Forelimb muscle (tissue), 1 donor: ENCODE results near the gene CAMTA1. TPM values are rescaled to one million over a fixed set of nuclear protein-coding genes. Genes with fewer than 3 reads are reported as not detected.
A peak's percentile ranks its signal among the peaks of the same experiment; 100 is the strongest.

Experiments
- DNase-seq: peaks from one replicate; pipeline ENCODE4 v3.0.0-alpha.2; 2013; ENCODE audit warnings: low read depth
- polyA plus RNA-seq: library from polyadenylated mRNA; unstranded; fragments of 120-200 nt; gene quantifications from one replicate; pipeline ENCODE4 v1.2.1, GENCODE V29; 2013; ENCODE audit not compliant: insufficient read length

Gene CAMTA1
- polyA plus RNA-seq, 1 donor = 43.5 TPM

DNA sequence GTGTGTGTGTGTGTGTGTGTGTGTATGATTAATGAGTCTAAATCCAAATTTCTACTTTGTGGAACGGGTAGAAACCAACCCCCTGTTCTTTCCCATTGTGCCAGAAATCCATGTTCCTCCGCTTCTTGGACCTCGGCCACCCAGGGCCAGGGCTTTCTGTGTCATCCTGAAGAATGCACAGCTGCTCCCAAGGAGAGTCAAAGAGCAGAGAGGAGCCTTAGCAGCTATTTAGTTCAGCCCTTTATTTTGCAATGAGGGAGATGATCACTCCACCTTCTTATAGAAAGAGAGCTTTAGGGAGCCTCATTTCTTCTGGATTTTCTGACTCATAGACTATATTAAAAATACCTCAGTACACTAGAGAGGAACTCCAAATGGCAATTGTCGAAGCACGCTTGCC lies 496.6 kb downstream of the CAMTA1 start:
- DNase-seq = no peak

DNA sequence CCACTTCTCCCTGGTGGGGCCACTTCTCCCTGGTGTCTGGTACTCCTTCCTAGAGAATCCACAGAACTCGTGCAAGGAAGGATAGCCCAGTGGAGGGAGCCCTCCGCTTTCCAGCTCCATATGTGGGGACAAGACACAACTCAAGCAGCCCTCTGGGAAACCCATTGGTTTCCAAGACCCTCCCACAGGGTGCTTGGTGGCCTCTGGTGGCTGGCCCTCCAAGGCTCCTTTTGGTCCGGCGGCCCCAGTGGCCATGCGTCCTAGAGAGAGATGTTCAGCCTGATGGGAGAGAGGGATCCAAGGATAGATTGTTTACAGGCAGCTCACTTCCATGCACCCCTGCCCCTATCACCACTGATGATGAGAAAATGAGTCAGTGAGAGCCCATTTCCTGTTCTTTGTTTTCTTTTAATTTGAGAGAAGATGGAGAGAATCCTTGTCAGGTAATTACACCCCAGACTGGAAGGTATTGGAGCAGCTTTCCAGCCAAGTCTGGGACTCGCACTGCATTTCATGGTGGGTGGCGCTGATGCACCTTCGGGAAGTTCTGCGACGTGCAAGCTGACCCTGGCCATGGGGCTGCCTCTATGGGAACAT lies 499.7 kb downstream of the CAMTA1 start:
- no peak for DNase-seq

DNA sequence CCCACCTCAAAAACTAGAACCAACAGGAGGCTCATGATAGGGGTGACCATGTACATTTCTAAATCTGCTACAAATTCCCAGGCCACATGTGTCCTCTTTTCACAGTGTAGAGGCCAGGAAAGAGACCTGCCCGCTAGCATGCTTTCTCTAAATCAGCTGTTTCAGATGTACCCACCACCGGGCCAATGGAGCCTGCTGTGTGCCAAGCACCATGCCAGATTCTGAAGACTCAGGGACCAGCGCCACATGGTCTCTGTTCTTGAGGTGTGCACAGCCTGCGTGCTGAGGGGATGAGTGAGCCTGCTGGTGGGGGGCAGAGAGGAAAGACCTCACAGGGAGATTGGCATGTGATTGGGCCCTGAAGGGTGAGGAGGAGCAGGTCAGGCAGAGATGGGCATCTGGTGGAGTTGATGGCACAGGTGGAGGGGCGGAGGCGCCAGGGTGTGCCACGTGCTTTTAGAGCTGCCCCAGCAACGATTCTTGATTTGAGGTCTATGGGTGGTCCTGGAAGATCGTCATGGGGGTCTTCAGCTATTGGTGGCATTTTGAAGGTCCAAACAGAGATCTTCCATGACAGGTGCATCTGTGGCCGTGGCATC lies 500.7 kb downstream of the CAMTA1 start:
- DNase-seq = no peak

DNA sequence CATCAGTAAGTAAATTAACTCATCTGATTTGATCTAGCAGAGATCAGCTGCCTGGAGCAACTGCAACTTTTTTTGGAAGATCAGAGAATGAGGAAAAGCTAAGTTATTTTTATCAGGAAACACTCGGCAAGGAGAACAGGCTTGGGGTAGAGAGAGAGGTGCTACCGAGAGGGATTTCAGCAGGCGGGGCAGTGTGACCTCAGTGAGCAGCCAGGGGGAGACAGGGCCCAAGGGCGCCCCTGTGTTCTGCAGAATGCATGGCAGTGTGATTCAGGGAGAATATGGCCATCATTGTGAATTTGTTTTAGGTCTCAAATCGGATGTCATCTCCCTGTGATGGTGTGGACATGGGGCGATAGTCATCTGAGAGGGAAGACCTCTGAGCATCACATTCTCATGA lies 501.8 kb downstream of the CAMTA1 start:
- no peak for DNase-seq

DNA sequence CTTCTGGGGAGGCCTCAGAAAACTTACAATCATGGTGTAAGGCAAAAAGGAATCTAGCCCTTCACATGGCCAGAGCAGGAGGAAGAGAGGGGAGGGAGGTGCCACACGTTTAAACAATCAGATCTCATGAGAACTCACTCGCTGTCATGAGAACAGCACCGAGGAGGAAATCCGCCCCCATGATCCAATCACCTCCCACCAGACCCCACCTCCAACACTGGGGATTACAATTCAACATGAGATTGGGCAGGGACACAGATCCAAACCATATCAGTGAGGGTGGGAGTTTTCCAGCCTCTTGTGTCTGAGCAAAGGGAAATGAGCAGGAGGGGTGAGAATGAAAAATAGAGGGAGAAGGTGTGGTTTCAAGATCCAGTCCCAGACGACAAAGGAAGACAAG lies 503.7 kb downstream of the CAMTA1 start:
- DNase-seq = no peak

DNA sequence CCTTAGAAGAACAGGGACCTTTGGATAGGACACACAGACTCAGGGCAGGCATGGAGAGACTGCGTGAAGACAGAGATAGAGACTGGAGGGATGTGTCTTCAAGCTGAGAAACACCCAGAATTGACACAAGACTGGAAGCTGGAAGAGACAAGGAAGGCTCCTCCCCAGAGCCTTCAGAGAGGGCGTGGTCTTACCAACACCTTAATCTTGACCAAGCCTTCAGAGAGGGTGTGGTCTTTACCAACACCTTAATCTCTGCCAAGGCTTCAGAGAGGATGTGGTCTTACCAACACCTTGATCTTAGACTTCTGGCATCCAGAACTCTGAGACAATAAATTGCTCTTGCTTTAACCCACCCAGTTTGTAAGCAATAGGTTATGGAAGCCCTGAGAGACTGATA lies 504.4 kb downstream of the CAMTA1 start:
- DNase-seq = no peak

DNA sequence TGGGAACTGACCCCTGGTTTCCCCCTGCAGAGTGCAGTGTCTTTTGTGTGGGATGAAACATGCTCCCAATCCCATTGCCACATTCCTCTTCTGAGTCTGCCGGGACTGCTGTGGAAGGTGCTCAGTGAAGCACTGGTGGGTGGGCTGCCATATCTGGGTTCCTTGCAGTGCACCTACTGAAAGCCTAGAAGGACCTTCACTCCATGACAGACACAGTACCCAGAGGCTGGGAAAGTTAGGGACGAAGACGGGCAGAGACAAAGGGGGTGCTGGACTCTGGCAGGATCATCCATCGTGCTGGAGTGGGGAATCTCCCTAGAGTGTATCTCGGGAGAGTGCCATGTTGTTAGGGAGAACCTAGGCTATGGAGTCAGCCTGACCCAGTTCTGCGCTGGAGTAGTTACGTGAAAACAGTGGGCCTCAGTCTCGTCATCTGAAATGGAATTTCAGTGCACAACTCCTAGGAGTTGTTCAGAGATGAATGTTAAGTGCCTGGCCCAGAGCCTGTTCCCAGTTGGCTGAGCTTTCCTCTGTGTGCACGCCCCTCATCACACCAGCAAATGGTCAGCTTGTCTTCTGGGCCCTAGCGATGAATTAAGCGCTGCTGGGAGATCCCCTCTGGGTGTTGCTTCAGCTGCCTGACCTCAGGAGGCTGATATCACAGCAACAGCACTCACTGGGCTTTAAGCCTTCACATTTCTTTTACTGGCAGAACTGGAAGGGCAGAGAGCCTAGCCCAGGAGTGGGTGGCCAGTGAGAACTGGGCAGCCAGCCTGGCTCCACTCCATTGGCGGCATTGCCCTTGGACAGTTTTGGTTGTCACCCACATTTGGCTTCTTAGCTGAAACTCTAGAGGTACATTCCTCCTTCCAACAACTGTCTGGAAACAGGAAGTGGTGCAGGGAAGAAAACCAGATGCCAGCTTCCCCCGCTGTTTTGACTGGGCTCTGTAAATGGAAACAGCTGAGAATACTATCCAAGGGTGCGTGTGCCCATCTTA lies 506.0 kb downstream of the CAMTA1 start:
- no peak for DNase-seq

DNA sequence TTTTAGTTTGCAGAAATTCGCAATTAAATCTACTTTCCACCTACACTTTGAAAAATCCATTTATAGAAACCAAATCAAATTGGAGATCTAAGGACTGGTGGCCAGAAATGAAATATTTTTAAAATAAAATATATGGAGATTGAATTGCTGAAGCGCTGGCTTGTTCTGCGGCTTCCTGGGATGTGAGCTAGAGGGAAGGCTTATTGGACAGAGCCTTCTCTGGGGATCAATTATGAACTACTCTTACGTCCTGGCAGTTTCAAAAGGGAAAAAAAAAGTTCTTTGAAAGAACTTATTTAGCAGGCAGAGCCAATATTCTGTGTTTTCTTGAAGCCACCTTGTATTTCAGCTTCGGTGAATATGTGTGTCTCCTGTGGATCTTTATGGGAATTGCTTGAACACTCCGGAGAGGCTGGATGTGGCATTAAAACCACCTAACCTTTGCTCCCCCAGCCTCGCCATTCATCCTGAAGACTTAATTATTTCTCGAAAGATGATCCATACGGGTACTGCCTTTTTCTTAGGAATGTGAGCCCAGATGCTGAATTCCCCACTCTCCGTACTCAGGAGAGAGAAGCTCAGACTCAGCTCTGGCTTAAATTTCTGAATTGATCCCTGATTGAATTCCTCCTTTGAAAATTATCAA lies 506.9 kb downstream of the CAMTA1 start:
- no peak for DNase-seq

DNA sequence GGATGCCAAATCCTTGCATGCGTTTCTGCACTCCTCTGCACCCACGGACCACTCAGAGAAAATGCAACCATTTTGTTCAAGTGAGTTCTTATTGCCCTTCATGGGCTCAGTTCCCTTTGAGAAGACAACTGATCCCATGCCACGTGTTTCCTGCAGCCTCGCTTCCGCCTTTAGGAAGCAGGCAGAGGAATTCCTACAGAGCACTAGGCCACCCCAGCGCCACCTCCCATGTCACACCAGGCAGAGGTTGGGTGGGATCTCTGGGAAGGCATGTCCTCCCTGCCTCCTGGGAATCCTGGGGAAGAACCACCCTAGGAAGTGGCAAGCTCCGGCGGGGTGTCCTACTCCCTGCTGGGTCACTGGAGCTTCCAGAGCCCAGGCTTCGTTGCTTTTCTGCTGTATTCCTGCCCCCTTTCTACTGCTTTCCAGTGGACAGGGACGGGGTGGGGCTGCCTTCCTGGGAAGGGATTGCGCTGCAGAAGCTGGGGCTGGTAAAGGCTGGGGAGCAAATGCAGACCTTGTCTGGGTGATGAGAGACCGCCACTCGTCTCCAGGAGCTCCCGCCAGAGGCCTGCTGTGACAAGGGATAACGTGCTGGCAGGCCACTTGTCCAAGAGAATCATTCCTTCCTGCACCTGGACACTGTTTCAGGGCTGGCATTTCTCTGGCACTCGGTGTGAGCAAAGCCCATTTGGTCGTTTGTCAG lies 507.6 kb downstream of the CAMTA1 start:
- DNase-seq = no peak

DNA sequence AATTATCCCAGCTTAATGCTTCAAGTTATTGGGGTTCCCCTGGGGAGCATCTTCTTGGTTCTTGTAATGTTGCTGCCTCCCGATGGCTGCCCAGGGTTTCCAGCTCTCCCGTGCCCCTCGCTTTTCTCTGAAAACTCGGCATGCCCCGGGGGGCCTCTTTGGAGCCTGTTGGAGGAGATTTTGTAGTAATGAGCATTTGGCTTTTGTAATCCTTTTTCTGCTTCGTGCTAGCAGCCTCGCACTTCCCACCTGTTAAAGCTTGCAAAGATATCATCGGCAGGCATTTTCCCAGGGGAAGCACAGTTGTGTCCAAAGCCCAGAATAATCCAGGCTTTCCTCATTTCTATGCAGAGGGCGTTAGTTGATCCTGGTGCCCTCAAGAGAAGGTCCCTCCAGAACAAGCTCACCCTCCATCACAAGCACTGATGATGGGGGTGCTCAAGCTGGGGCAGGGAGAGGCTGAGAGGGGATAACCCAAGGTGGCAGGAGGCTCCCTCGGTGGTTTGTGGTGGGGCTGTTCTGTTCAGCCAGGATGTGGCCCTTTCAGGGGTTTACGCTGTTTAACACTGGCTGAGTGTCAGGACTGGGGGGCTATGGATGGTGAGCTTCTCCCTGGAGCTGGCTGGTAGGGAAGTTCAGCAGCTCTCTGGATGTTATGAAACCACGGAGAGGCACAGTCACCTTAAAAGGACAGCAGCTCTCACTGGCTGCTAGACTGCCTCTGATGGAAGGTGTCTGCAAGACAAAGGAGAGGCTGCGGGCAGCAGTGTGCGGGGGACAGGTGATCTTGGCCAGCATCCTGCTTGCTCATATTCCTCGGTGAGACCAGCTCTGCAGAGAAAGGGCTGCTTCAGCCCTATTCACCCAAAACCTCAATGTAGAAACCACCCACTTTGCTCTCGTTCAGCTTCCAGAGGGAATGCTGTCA lies 508.7 kb downstream of the CAMTA1 start:
- no peak for DNase-seq

DNA sequence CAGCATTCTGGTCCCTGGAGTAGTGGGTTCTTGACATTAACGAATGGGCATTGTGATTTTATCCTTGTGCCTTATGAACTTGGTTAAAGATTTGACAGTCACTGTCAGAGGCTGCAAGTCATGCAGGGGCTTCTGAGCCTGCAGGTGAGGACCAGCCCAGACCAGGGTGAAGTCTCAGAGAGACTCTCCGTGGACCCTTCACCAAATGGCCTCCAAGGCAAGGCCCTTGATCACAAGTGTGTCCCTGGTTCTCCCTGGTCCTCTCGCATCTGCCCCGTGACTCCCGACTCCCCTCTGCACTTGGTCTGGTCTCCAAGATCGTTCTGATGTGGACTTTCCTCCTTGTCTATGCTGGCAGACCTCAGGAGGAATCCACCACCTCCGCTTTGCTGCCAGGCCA lies 509.4 kb downstream of the CAMTA1 start:
- DNase-seq = no peak

DNA sequence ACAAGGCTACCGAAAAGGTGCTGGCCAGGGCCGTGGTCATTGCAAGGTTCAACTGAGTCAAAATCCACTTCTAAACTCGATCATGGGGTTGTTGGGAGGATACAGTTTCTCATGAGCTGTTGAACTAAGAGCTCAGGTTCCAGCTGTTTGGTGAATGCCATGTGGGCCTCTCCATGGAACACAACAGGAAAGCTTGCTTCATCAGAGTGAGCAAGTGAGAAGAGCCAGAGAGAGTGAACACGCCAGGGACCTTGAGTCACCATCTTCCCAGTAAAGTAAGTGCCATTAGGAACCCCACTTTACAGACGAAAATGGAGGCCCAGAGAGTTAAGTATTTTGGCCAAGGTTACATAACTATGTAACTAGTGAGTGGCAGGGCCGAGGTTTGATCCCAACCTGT lies 510.7 kb downstream of the CAMTA1 start:
- DNase-seq = no peak

DNA sequence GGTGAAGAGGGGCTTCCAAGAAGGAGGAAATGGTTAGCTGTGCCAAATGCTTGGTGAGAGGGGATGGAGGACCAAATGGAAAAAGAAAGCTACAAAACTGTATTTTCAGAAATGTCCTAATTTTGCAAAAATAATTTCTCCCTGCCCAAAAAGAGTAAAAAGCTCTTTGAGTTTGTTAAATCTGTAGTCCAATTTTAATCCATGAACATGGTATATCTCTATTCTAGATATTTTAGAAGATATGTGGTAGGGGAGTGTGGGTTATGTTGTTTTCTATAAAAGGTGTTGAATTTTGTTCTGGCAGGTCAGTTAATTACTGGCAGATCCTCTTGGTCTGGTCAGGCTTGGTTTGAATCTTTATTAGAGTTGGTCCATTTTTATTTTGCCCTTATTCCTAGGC lies 511.7 kb downstream of the CAMTA1 start:
- DNase-seq = no peak

DNA sequence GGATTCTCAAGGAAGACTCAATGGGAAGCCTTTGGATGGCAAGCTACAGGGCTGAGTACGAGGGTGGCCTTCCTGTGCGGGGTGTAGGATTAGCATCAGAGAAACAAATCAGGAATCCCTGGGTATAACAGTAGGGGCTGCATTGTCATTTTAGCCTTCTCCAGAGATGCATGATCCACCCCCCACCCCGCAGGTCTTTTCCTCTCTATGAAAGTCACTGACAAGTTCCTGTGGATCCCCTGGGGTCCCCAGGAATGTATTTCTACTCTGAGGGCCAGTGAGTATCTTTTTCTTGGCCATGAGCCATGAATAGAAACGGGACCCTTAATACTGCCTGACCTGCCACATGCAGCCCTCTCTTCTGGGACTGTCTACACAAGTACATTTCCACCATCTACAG lies 512.9 kb downstream of the CAMTA1 start:
- DNase-seq = no peak

DNA sequence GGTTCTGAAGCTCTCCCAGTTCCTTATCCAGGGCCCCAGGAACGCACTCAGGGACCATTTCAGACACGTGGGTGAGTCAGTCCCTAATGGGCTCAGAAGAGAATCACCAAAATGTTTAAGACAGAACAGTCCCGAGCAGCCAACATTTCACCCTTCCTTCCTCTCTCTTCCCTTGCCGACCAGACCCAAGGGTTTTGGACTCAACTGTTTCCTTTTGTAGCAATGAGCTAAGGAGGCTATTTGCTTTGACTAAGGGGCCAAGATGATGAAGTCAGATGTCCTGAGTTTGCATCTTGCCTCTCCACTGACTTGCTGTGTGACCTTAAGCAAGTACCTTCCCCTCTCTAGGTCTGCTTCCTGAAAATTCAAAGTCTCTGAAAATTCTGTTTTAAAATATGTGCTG lies 513.5 kb downstream of the CAMTA1 start:
- no peak for DNase-seq

DNA sequence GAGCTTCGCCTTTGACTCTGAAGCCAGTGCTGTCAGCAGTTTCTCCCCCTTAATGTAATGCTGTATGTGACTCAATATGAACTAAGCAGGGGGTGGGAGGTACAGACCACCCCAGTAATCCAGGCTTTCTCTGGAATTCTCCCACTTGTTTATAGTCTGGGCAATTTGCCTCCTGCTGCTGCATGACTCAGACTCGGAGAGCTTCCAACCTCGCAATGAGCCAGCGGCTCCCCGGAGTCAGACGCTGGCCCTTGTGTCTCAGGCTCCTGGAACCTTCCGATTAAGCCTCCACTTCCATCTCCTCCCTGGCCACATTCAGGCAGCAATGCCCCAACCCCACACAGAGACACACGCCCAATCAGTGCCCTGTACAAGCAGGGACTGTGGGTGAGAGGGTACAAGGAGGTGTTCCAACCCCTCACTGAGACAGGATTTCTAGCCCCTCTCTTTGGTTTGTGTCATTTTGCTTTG lies 514.1 kb downstream of the CAMTA1 start:
- peak; percentile 77 for DNase-seq

DNA sequence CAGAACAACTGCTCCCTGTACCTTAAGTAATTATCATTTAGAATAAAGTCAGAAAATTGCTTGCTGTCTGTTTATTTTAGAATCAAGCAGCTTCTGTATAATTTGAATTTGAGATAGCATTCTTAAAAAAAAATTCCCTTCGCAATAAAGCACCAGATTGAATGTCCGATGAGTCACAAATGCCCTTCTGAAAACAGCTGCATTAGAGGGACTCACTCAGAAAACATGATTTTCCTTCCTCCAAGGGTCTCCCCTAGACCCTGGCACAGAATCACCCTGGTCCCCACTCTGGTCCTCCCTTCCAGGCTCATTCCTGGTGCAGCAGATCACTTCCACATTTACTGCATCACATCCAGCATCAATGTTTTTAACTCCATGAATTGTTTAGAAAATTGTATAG lies 514.7 kb downstream of the CAMTA1 start:
- DNase-seq = no peak

DNA sequence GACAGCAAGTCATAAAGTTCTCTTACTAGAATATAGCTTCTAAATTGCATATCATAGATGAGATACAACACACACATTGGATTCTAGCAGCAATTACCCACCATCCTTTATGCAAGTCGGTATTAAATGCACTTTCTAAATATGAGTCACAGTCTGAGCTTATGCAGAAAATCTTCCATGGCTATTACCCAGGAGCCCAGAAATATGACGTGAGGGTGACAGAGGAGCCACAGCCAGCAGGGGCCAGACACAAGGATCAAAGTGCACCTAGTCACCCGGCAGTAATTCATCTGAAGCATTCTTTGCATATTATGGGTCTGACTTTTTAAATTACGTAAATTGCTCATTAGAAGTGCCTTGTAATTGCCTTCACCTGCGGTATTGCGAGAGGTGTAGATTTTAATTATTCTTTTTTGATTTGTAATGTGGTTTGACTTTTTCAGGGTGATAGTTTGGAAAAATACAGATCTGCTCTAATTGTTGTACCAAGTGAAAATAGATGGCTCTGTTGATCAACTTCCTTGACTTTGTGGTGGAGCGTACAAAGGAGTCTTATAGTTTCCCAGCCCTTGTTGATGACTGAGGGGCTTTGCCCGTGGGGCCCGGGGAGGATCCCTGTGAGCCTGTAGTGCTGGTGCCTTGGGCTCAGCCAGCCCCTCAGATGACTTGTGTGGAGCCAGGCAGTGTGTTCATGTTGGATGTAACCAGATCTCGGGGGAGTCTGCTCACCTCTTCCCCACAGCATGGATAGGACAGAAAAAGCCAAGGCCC lies 515.8 kb downstream of the CAMTA1 start:
- no peak for DNase-seq

DNA sequence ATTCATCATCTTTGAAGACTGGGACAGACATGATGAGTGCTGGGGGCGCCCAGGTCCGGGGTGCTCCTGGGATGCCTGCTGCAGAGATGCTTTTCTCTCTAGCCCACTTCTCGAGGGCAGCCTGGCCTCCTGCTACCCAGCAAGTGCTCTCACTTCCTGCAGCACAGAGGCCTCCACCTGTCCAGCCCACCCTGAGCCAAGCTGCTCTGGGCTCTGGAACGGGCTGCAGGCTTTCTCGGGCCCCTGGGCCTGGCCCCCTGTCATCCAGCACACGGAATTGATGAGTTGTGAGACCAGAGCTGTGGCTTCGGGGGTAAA lies 516.4 kb downstream of the CAMTA1 start:
- DNase-seq = no peak

DNA sequence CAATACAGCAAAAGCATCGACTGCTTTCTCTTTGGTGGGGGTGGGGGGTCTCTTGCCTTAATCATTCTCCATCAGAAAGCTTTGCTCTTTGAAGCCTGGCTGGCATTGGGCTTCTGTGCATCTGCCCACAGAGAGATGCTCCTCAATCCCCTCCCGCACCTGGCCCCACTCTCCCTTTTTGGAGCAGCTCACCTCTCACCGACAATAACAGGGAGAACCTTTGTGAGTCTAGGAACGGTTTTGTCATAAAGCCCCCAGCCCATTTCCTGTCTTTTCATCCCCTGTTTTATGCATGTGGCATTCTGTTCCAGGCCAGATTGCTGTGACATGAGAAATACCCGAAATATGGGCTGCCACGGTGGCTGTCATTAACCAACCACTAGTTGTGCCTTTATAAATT lies 516.9 kb downstream of the CAMTA1 start:
- DNase-seq = no peak
